Measurements from ENCODE around the gene CCDC138. TPM values are rescaled to one million over a fixed set of nuclear protein-coding genes. Genes with fewer than 3 reads are reported as not detected.
A peak's percentile ranks its signal among the peaks of the same experiment; 100 is the strongest.

CCDC138 gene
- total and polyA plus RNA-seq, 2 of the 13 experiments (the other 11 are each of a cell fraction or from before 2014, with no cell fraction given) = 5.6 to 32.5 TPM

- TF ChIP-seq USF2 (IDR thresholded peaks at IDR 0.05; ENCODE audit: low read depth, low read length) (no peak), USF2 (CRISPR knock-in tag; IDR thresholded peaks at IDR 0.05; ENCODE audit: borderline replicate concordance) (0 out of 2 replicates have a peak, but pooled peaks have one; percentile 6), RAD51 (IDR thresholded peaks at IDR 0.05; ENCODE audit: borderline replicate concordance) (no peak), GLI4 (CRISPR knock-in tag; IDR thresholded peaks at IDR 0.05; ENCODE audit: borderline replicate concordance) (peak; percentile 91; the same call in 1 of the 2 replicates), ZBTB46 (CRISPR knock-in tag; IDR thresholded peaks at IDR 0.05; ENCODE audit: borderline replicate concordance) (no peak), SMARCC2 (IDR thresholded peaks at IDR 0.05) (no peak), ZNF10 (CRISPR knock-in tag; IDR thresholded peaks at IDR 0.05; ENCODE audit: borderline replicate concordance, low read depth) (no peak), IKZF4 (CRISPR knock-in tag; IDR thresholded peaks at IDR 0.05; ENCODE audit: borderline replicate concordance, low read depth, not compliant biosample characterization) (peak; percentile 85), MXI1 (IDR thresholded peaks at IDR 0.05; ENCODE audit: borderline replicate concordance, low read depth, low read length) (peak; percentile 93; the same call in 2 of the 3 replicates), DNMT1 (CRISPR knock-in tag; IDR thresholded peaks at IDR 0.05) (0 out of 2 replicates have a peak, but pooled peaks have one; percentile 36), SP5 (CRISPR knock-in tag; IDR thresholded peaks at IDR 0.05; ENCODE audit: borderline replicate concordance, low read depth) (peak; percentile 85), IKZF5 (CRISPR knock-in tag; IDR thresholded peaks at IDR 0.05) (peak; percentile 93), MTERF4 (CRISPR knock-in tag; IDR thresholded peaks at IDR 0.05) (peak; percentile 85; the same call in 1 of the 2 replicates), MTA1 (CRISPR knock-in tag; IDR thresholded peaks at IDR 0.05; ENCODE audit: borderline replicate concordance) (peak; percentile 71; the same call in 1 of the 2 replicates), GPN1 (CRISPR knock-in tag; IDR thresholded peaks at IDR 0.05; ENCODE audit: borderline replicate concordance) (no peak), ATM (IDR thresholded peaks at IDR 0.05; ENCODE audit: borderline replicate concordance) (no peak), AGO2 (optimal IDR thresholded peaks at IDR 0.05; ENCODE audit: low read depth, low read length) (peak; percentile 100), ZFP36 (IDR thresholded peaks at IDR 0.05; ENCODE audit: borderline replicate concordance, low read depth, low read length, partially characterized antibody) (no peak), MED13 (CRISPR knock-in tag; IDR thresholded peaks at IDR 0.05) (peak; percentile 60; the same call in 1 of the 2 replicates), ZNF263 (CRISPR knock-in tag; IDR thresholded peaks at IDR 0.05) (0 out of 2 replicates have a peak, but pooled peaks have one; percentile 32), PCBP2 (optimal IDR thresholded peaks at IDR 0.05; ENCODE audit: low read depth, low read length, poor library complexity, severe bottlenecking) (no peak), NCOA2 (CRISPR knock-in tag; IDR thresholded peaks at IDR 0.05) (no peak), GABPB1 (CRISPR knock-in tag; IDR thresholded peaks at IDR 0.05) (peak; percentile 83)
Measured at GRCh38 chr2:108786354-108787215, at the start of gene CCDC138 (continued).

Measured in HepG2 (cell line).